ENCODE results near the gene NCKAP1.
A peak's percentile ranks its signal among the peaks of the same experiment; 100 is the strongest.
"Not testable (repeated sequence)": the region's sequence is repeated elsewhere in the genome, so short reads cannot be mapped to it uniquely, and the experiment has no call there.

The NCKAP1 gene

DNA sequence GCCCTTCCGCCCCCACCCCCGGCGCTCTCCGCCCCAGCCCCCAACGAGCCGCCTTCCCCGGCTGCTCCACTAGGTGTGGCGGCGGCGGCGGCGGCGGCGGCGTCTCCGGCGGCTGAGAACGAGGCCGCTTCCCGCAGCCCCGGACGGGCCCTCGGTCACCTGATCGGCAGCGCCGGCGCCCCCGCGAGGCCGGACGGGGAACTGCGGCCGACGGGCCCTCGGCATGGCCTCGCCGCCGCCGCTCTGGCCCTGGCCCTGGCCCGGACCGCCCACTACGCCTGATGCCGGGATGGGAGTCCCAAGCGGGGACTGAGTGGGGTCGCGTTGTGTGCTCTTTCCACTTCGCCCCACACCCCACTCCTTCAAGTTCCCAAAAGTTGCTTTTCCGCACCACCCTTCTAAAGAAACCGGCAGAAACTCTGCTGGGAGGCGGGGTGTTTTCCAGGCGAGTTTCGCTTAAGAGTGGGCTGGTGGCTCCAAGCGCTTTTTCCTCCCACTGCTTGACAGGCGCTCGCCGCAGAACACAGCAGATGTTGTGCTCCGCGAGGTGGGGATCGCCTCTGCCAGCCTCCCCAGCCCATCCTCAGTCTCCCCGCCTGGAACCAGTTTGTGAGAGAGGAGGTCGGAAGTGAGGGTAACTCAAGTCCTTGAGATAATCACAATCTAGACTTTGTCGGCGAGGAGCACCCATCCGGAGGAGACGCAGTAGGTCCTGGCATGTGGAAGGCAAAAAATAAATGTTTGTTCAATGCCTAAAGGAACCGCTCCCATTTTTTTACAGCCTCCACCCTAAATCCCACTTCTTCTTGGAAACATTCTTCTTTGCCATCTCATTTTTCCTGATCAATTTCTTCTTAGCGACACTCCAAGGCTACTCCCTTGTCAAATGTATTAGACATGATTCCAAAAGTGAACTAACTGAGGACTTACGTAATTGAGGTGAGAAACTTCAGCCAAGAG, at the start of gene NCKAP1:
NCKAP1 (minus strand) TSS at position 117 of the 960 bp plus-strand sequence. CDS start 358 bp downstream, outside the sequence.
- DNase-seq = peak; percentile 76 to 88

GRCh38 chr2:183081911-183082310, 43.7 kb upstream of the NCKAP1 start:
- DNase-seq = no peak

GRCh38 chr2:183079139-183079775, 41.0 kb upstream of the NCKAP1 start:
- DNase-seq = no peak

DNA sequence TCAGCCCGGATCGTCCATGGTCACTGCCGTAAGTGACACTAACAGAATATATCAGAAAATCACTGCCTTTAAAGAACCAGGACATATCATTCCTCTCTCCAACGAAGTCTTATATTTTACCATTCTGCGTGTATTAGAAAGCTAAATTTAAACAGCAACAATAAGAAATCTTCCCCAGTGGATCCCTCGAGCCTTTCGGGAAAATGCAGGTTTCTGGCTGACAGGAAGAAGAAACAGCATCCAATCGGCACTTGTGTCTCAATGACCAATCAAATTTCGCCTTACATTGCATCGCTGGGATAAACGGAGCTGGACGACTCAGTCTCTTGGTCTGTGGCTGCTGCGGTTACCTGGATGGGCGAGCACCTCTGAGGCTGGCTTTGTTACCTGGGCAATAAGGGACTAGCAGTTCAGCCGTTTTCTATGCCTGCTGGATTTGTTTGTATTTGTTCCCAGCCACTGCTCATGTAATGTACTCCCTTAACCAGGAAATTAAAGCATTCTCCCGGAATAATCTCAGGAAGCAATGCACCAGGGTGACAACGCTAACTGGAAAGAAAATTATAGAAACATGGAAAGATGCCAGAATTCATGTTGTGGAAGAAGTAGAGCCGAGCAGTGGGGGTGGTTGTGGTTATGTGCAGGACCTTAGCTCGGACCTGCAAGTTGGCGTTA, 40.3 kb upstream of the NCKAP1 start, which contains the start of gene DUSP19:
DUSP19 (plus strand) TSS at position 284 of the 675 bp plus-strand sequence; CDS start at position 471, 187 bp downstream.
- peak; percentile 83 to 91 for DNase-seq

DNA sequence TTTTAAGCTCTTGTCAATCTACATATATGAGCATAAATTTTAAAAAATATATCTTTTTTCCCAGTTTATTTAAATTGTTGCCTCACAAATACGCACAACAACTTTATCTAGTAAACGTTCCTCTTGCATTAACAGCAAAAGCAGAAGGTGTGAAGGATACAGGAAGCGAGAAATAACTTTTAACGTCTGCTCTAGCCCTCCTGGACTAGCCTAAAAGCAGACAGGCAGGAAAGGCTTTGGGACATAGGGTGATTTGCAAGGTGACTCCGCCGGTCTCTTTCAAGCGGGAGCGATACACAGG, 39.9 kb upstream of the NCKAP1 start:
- DNase-seq = peak in 1 of 2 donors; percentile 6

GRCh38 chr2:183072177-183072576, 33.9 kb upstream of the NCKAP1 start:
- no peak for DNase-seq

DNA sequence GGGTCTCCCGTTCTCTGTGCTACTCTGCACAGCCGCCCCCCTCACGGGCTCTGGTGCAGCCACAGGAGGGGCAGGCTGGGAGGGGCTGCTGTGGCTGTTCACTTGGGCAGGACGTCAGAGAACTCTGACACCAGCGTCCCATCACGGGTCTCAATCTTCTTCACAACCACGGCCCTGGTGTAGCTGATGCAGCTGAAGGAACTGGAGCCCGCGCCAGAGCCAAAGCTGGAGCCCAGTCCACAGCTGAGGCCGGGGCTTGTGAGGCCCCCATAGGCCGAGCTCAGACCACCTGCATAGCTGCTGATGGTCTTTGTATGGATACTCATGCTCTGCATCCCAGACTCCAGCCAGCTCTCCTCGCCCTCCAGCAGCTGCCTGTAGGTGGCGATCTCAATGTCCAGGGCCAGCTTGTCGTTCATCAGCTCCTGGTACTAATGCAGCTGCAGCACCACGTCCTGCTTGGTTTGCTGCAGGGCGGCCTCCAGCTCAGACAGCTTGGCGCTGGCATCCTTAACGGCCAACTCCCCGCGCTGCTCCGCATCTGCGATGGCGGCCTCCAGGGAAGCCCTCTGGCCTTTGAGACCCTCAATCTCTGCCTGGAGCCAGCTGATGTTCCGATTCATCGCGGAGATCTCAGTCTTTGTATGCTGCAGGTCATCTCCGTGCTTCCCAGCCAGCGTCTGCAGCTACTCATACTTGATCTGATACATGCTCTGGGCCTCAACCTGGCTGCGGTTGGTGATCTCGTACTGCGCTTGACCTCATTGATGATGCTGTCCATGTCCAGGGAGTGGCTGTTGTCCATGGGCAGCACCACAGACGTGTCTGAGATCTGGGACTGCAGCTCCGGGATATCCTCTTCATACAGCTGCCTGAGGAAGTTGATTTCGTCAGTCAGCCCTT, 32.9 kb upstream of the NCKAP1 start:
- DNase-seq = no peak

DNA sequence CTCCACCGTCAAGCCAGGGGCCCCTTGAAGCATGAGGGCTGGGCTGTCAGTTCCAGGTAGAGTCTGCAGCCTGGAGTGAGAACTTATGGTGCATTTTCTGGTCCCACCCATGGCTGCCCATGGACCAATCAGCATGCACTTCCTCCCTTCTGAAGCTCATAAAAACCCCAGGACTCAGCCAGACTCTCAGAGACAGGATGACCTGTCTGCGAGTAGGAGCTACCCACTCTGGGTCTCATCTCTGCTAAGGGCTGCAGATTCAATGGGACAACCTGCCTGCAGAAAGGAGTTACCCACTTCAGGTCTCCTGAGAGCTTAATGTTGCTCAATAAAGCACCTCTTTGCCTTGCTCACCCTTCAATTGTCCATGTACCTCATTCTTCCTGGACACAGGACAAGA, 30.9 kb upstream of the NCKAP1 start:
- no peak for DNase-seq

DNA sequence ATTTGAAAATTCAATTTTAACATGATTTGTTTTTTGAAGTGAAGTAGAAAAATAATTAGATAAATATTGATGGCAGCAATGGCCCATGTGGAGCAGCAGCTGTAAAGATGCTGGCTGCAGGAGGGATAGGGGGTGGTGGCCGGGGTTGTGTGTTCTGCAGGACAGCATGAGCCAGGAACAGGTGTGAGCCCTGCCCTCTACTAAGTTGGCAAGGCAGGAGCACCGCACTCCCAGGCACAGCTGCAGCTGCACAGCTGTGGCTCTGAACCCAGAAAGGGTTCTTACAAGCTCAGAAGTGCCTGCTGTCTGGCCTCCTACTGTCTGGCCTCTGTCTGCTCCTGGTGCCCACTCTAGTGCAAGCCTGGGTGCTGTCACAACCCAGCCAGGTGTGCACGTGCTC, 30.3 kb upstream of the NCKAP1 start:
- no peak for DNase-seq

DNA sequence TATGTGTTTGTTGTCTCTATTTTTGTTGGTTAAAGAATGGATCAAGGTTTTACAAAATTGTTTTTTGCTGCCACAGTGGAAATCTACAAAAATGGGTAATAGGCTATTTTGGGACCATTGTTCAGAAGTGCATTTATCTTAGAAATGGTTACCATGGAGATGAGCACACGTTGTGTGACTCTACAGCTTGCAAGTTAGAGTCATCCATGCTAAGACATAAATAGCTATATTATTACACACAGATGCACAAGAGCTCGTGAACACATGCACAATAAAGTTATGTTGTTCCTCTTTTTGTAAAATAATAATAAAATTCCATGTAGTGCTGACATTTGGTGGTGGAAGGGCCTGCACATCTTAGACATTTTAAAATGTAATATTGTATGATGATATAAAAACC, 24.8 kb upstream of the NCKAP1 start:
- no peak for DNase-seq

GRCh38 chr2:183060571-183061231, 22.4 kb upstream of the NCKAP1 start:
- DNase-seq = no peak

- no peak for DNase-seq
These were observed 21.3 kb upstream of the NCKAP1 start for GRCh38 chr2:183059561-183059960.

DNA sequence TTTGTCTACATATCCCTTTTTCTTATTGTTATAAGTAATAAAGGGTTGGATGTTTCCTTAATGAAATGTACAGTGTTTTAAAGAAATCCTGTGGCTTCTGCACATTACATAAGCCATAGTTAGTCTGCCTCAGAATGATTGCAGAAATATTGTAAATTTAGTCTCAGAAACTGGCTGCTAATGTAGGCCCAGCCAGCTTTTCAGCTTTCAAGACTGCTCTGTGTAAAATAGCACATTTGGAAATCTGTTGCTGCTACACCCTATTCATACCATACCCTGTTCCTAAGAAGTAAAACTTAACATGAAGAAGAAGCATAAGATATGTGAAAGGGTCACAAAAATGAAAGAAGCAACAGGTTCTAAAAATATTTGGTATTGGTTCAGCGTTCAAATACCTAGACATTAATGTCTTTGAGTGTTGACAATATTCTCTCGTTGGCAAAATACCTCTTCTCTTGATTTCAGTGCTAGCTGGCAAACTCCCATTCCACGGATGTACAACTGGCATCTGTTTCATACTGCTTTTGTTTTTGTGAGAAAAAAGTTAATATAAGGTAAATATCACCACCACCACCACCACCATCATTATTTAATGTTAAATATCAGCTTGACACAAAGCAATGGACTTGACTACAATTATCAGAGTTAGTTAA, 19.2 kb upstream of the NCKAP1 start:
- no peak for DNase-seq

- no peak for DNase-seq
These were observed 11.2 kb upstream of the NCKAP1 start for GRCh38 chr2:183049420-183049819.

DNA sequence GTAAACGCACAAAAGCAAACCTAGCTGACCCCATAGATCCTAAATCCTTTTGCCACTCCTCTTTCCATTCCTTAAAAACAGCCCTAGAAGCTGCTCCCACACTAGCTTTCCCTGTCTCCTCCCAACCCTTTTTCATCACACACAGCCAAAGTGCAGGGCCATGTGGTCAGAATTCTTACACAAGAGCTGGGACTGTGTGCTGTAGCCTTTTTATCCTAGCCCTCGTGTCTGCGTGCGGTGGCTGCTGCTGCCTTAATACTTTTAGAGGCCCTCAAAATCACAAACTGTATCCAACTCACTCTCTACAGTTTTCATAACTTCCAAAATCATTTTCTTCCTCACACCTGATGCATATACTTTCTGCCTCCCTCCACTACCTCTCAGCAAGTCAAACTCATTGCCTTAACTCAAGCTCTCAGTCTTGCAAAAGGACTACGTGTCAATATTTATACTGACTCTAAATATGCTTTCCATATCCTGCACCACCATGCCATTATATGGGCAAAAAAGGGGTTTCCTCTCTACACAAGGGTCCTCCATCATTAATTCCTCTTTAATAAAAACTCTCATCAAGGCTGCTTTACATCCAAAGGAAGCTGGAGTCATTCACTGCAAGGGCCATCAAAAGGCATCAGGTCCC, 9.3 kb upstream of the NCKAP1 start:
- not testable (repeated sequence) for DNase-seq

DNA sequence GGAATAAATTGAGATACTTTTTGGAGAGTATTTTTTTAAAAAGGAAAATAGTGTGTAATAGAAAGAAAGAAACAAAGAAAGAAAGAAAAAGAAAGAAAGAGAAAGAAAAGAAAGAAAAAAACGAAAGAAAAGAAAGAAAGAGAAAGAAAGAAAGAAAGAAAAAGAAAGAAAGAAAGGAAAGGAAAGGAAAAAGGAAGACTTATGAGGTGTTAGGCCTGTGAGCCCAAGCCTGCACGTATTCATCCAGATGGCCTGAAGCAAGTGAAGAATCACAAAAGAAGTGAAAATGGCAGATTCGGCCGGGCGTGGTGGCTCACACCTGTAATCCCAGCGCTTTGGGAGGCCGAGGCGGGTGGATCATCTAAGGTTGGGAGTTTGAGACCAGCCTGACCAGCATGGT, 5.3 kb upstream of the NCKAP1 start:
- DNase-seq = not testable (repeated sequence)

DNA sequence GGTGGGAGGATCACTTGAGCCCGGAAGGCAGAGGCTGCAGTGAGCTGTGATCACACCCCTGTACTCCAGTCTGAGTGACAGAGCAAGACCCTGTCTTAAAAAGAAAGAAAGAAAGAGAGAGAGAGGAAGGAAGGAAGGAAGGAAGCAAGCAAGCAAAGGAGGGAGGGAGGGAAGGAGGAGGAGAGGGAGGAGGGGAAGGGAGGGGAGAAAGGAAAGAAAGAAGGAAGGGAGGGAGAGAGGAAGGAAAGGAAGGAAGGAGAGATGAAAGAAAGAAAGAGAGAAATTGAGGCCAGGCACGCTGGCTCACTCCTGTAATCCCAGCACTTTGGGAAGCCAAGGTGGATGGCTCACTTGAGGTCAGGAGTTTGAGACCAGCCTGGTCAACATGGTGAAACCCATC, 2.3 kb upstream of the NCKAP1 start:
- no peak for DNase-seq

GRCh38 chr2:183037553-183038340, 510 bp downstream of the NCKAP1 start:
- DNase-seq = peak in 1 of 2 donors; percentile 16

GRCh38 chr2:183037074-183037552, 1.1 kb downstream of the NCKAP1 start:
- DNase-seq = peak in 1 of 2 donors; percentile 5
